Measurements from ENCODE around the gene DLK1.

Gene DLK1

GRCh38 chr14:100765991-100766390, 39.3 kb downstream of the DLK1 start:
- DNase-seq = no peak

GRCh38 chr14:100767003-100767787, 40.5 kb downstream of the DLK1 start:
- DNase-seq = no peak

- no peak for DNase-seq
Observed at GRCh38 chr14:100767788-100768536, 41.3 kb downstream of the DLK1 start.

- no peak for DNase-seq
Observed at GRCh38 chr14:100769035-100769939, 42.6 kb downstream of the DLK1 start.

- DNase-seq = peak; percentile 6
Observed at GRCh38 chr14:100770046-100770445, 43.4 kb downstream of the DLK1 start.

GRCh38 chr14:100770605-100771120, 44.0 kb downstream of the DLK1 start:
- DNase-seq = no peak

GRCh38 chr14:100771121-100771800, 44.6 kb downstream of the DLK1 start:
- DNase-seq = no peak

GRCh38 chr14:100772607-100773165, 46.0 kb downstream of the DLK1 start:
- DNase-seq = no peak

- no peak for DNase-seq
Observed at GRCh38 chr14:100773331-100774163, 46.9 kb downstream of the DLK1 start.

GRCh38 chr14:100774164-100774537, 47.5 kb downstream of the DLK1 start:
- DNase-seq = no peak

GRCh38 chr14:100775351-100775830, 48.7 kb downstream of the DLK1 start:
- DNase-seq = no peak

- DNase-seq = no peak
Observed at GRCh38 chr14:100775831-100776591, 49.3 kb downstream of the DLK1 start.

- no peak for DNase-seq
Observed at GRCh38 chr14:100776681-100777365, 50.1 kb downstream of the DLK1 start.

- DNase-seq = no peak
Observed at GRCh38 chr14:100777366-100777817, 50.7 kb downstream of the DLK1 start.

GRCh38 chr14:100777818-100778525, 51.3 kb downstream of the DLK1 start:
- DNase-seq = no peak

- no peak for DNase-seq
Observed at GRCh38 chr14:100778526-100778882, 51.8 kb downstream of the DLK1 start.

GRCh38 chr14:100778951-100779690, 52.4 kb downstream of the DLK1 start:
- DNase-seq = no peak

- no peak for DNase-seq
Observed at GRCh38 chr14:100779691-100780080, 53.0 kb downstream of the DLK1 start.
